ENCODE data around the gene MARCHF10. TPM values are rescaled to one million over a fixed set of nuclear protein-coding genes. Genes with fewer than 3 reads are reported as not detected.

MARCHF10 gene
- total RNA-seq, 1 donor from 2014 or later = 1.3 TPM

DNA sequence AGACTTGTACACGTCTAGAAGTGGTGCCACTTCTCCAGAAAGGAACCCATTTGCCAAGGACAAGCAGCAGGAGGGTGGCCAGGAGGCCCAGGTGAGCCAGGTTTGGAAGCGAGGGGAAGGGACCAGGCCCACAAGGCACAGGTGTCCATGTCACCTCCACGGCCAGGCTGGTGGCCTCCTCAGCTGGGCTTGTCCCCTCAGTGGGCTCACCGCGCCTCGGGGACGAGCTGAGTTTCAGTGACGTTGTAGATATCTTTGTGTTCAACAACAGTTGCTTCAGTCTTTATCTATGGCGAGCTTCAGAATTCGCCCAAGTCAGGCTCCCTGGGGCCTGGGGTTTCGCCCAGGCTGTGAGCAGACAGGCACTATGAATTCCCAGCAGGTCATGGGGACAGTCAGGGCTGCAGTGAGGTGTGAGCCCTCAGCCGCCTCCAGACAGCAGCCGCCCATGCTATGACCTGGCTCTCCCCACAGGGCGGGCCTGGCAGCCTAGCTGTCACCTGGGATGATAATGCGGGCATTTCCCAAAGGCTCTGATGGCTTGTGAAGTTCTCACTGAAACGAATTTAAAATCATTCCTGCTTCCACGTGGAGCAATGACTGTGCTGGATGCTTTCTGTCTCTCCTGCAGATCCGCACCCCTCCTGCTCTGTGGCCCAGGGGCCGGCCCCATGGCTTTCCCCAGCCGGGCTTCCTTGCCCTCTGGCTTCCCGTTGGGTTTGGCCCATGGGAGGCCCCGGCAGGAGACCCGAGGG, 91.1 kb downstream of the MARCHF10 start:
- TF ChIP-seq, protein P1, sequence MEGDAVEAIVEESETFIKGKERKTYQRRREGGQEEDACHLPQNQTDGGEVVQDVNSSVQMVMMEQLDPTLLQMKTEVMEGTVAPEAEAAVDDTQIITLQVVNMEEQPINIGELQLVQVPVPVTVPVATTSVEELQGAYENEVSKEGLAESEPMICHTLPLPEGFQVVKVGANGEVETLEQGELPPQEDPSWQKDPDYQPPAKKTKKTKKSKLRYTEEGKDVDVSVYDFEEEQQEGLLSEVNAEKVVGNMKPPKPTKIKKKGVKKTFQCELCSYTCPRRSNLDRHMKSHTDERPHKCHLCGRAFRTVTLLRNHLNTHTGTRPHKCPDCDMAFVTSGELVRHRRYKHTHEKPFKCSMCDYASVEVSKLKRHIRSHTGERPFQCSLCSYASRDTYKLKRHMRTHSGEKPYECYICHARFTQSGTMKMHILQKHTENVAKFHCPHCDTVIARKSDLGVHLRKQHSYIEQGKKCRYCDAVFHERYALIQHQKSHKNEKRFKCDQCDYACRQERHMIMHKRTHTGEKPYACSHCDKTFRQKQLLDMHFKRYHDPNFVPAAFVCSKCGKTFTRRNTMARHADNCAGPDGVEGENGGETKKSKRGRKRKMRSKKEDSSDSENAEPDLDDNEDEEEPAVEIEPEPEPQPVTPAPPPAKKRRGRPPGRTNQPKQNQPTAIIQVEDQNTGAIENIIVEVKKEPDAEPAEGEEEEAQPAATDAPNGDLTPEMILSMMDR (IDR thresholded peaks at IDR 0.05; ENCODE audit: insufficient read depth, low read length, poor library complexity, severe bottlenecking) = no peak
- no peak for DNase-seq (ENCODE audit: low read depth)
- Histone ChIP-seq H3K27me3 (ENCODE audit: control insufficient read depth, insufficient read depth, low read length) (no peaks in the 10 kb centered on the region), H3K36me3 (ENCODE audit: control insufficient read depth, insufficient read depth, low read length) (no peaks in the 10 kb centered on the region), H3K4me3 (ENCODE audit: low read depth, low read length) (no peak overlapping the region)

DNA sequence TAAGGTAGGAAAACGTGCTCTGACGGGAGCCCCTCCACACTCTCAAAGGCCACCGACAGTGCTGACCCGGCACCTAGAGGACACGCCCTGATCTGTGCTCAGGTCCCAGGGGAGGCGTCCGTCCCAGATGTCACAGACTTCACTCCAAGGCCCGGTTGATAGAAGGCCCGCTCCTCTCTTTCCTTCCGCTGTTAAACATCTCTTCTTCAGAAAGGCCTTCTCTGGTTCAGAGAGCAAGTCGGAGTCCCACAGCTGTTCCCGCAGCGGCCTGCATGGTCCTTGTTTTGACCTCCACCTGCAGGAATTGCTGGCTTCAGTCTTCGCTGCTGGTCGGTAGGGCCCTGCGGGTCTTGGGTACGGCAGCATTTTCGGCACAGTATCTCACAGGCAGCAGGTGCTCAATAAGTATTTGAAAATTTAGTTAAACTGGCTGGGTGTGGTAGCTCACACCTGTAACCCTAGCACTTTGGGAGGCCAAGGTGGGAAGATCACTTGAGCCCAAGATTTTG, 92.2 kb downstream of the MARCHF10 start:
- TF ChIP-seq, protein P1 (IDR thresholded peaks at IDR 0.05; ENCODE audit: insufficient read depth, low read length, poor library complexity, severe bottlenecking) = no peak
- DNase-seq (ENCODE audit: low read depth) = no peak
- Histone ChIP-seq H3K4me3 (ENCODE audit: low read depth, low read length) (no peak overlapping the region), H3K27me3 (ENCODE audit: control insufficient read depth, insufficient read depth, low read length) (no peaks in the 10 kb centered on the region), H3K36me3 (ENCODE audit: control insufficient read depth, insufficient read depth, low read length) (no peaks in the 10 kb centered on the region)

DNA sequence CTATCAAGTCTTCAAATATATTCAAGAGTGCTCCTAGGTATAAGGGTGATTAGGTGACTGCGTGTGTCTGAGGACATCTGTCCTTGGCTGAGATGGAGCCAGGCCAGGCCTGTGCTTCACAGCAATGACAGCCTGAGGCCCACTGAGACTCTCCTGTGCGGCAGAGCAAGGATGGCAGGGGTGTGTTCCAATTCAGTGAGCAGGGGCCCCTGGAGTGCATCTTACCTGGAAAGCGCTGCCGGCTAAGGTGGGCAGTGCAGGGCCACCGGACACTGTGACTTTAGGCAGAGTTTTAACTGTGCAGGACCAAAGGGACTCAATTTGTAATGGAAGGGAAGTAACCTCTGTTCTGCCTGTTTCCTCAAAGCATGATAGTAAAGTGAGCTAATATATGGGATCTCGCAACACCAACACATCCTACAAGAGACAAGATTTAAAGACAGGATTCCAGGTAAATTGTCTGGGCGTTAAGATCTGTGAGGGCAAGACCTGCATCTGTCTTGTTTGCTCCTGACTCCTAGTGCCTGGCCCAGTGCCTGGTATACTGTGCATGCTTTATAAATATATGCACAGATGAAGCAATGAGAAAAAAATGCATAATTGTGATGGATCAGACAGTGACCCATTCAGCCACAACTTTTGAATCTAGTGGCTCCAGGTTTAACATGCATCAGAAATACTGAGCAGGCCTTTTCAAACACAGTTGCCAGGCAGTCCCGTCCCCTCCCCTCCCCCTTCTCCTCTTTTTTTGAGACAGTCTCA, 93.9 kb downstream of the MARCHF10 start:
- Histone ChIP-seq H3K4me3 (ENCODE audit: low read depth, low read length) (no peak overlapping the region), H3K27me3 (ENCODE audit: control insufficient read depth, insufficient read depth, low read length) (no peaks in the 10 kb centered on the region), H3K36me3 (ENCODE audit: control insufficient read depth, insufficient read depth, low read length) (no peaks in the 10 kb centered on the region)
- TF ChIP-seq, protein P1 (IDR thresholded peaks at IDR 0.05; ENCODE audit: insufficient read depth, low read length, poor library complexity, severe bottlenecking) = no peak
- no peak for DNase-seq (ENCODE audit: low read depth)

DNA sequence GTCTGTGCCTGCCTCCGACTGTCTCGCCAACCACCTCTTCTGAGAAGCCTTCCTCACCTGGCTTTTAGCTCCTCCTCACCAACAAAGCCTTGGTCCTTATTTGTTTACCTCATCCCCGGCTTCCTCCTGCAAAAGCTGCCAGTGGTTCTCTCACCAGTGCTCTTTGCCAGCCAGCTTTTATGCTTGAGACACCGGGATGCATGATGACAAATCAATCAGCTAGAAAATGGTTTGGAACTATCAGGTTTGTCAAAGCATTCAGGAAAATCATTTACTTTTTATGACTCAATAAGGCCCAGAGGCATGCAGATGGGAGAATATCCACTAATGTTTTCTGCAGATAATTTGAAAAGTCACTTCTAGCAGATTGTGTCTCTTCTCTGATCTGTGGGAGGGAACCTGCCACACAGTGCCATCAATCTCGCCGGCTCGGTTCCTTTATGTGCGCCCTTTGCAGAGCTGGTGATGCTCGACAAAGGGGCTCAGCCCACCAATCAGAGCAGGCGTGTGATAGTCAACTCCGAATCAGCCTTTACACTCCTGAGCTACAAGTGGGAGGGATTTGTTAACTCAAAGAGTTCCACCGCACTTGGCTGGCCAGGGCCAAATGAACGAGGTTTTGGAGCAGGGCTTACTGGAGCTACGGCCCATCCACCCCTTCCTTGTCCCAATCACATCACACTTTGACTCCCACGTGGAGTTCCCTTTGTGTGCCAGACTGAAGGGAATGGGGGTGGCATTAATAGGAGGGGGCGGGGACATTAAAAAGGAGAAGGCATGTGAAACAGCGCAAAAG, 94.8 kb downstream of the MARCHF10 start:
- no peaks in the 10 kb centered on the region for H3K27me3 ChIP-seq (ENCODE audit: control insufficient read depth, insufficient read depth, low read length)
- H3K4me3 ChIP-seq (ENCODE audit: low read depth, low read length) = no peak overlapping the region
- no peak for DNase-seq (ENCODE audit: low read depth)
- TF ChIP-seq, protein P1 (IDR thresholded peaks at IDR 0.05; ENCODE audit: insufficient read depth, low read length, poor library complexity, severe bottlenecking) = no peak
- no peaks in the 10 kb centered on the region for H3K36me3 ChIP-seq (ENCODE audit: control insufficient read depth, insufficient read depth, low read length)

DNA sequence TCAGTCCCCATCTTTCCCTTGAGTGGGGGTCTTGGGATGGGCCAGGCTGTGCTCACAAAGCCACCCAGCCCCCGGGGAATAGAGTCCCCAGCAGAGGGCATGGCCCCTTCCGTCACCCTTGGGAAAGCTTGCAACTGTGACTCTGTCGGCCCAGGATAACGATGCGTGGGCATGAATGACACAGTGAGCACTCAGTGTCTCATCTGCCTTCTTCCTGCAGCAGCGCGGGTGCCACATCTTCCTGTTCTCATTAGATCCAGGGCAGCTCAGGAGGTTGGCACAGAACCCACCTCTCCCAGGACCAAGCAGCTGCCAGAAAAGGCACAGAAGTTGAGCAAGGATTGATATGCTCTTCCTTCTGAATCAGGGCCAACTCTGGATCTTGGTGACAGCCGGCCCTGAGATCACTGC, 95.9 kb downstream of the MARCHF10 start:
- TF ChIP-seq, protein P1 (IDR thresholded peaks at IDR 0.05; ENCODE audit: insufficient read depth, low read length, poor library complexity, severe bottlenecking) = no peak
- Histone ChIP-seq H3K36me3 (ENCODE audit: control insufficient read depth, insufficient read depth, low read length) (no peaks in the 10 kb centered on the region), H3K4me3 (ENCODE audit: low read depth, low read length) (no peak overlapping the region), H3K27me3 (ENCODE audit: control insufficient read depth, insufficient read depth, low read length) (no peaks in the 10 kb centered on the region)
- DNase-seq (ENCODE audit: low read depth) = no peak

All from kidney epithelial cell (primary cell).